HG02938 (cell line): ENCODE data around the gene HADHA.
"Not testable (repeated sequence)": the region's sequence is repeated elsewhere in the genome, so short reads cannot be mapped to it uniquely, and the experiment has no call there.

ENCODE experiments used
- ATAC-seq: cut with Tn5 transposase; IDR thresholded peaks from one replicate; pipeline ENCODE4 v1.9.1; 2021; ENCODE audit warnings: mild to moderate bottlenecking, moderate library complexity; ENCODE audit not compliant: unreplicated experiment

The HADHA gene

DNA sequence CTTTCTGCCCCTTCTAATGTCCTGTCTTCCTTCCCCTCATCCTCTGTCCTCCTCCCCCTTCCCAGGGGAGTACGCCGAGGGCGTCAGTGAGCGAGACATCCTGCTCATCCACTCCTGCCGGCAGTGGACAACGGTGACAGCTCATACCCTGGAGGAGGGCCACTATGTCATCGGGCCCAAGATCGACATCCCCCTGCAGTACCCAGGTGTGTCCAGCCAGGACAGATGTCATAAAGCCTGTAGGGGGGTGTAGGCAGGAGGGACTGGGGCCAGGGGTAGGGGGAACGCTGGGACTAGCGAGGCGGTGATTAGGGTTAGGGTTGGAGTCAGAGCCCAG lies 68.2 kb downstream of the HADHA start:
- no peak for ATAC-seq

DNA sequence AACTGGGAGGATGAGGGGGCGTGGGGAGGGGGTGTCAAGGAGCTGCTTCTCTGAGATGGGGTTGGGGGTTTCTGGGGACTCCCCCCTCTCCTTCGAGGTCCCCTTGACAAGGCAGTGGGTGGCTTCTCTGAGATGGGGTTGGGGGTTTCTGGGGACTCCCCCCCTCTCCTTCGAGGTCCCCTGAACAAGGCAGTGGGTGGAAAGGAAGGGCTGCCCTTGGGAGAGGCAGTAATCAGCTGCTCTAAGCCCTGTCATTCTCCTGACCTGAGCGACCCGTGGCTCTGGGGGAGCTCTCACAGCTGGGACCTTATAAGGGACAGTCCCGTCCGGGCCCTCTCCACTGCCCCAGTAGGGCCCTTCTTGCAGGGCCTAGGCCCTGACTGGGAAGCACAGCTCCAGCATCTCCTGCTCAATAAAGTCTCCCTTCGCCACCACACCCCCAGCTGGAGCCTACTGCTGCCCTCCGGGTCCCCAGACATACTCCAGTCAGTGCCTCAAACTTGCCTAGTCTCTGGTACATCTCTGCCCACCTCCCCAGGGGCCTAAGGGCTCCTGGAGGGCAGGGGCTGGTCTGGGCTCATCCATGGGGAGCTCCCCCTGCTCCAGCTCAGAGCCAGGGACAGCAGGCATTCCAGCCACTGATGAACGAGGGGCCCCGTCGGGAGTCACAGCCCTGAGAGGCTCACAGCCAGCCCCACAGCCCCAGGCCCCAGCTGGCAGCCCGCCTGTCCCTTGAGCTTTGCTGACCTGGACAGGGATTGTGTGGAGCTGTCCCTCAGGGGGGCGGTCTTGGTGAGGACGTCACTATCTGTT lies 68.8 kb downstream of the HADHA start:
- ATAC-seq = no peak

DNA sequence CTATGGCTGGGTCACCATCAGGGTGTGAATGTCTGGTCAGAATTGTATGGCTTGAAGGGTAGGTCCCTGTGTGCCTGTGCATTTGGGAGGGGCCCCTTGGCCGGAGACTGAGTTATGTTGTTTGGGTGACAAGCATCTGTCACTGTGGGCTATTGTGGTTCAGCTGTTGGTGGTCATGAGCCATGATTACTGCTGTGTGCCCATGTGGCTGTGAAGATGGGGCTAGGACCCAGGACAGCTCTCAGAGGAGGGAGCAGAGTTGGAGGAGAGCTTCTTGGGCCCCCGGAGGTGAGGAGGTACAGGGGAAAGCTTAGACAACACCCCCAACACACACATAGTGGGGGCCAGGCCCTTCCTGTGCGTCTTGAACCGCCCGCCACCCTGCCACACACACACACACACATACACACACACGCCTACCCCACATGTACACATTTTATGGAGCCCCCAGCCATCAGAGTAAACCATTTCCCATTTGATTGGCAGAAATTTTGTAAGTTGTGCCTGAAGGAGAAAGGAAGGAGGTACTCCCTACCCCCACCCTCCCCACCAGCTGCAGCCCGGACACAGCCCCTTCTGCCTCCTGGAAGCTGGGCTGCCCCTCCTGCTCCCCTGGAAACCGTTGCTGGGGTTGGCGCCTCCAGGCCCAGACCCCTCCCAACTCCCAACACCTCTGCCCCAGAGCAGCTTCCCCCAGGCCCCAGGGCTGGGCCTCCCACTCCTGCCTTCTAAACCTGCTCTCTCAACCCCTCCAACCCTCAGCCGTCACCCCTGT lies 69.6 kb downstream of the HADHA start:
- ATAC-seq = no peak

DNA sequence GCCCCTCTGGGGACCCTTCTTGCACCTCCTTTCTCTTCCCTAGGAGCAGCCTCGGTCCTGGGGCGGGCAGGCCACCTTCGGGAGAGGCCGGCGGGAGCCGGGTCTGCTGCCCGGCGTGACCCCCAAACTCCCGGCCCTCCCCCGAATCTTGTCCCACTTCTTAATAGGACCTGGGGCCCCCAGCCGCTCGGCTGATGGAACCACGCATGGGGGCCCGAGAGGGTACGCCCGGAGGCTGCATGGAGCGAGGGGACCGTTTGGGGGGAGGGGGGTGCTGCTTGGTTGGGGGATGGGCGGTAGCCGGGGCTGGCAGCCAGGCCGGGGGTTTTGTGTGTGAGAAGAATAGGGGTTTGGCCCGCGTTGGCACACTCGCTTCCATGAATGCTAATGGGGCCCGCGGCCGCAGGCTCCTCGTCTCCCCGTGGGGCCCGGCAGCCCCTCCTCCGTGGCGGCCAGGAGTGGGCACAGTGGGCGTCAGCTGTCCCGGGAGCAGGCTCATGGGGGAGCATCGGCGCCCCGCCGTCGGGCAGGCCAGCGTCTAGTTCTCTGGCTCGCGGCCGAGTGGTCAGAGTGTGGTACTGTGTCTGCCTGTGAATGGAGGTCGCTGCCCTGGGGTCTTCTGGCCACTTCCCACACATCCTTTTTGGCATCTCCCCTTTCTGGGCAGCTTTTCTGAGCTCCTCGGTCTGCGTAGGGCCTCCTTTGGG lies 70.5 kb downstream of the HADHA start:
- ATAC-seq = no peak

DNA sequence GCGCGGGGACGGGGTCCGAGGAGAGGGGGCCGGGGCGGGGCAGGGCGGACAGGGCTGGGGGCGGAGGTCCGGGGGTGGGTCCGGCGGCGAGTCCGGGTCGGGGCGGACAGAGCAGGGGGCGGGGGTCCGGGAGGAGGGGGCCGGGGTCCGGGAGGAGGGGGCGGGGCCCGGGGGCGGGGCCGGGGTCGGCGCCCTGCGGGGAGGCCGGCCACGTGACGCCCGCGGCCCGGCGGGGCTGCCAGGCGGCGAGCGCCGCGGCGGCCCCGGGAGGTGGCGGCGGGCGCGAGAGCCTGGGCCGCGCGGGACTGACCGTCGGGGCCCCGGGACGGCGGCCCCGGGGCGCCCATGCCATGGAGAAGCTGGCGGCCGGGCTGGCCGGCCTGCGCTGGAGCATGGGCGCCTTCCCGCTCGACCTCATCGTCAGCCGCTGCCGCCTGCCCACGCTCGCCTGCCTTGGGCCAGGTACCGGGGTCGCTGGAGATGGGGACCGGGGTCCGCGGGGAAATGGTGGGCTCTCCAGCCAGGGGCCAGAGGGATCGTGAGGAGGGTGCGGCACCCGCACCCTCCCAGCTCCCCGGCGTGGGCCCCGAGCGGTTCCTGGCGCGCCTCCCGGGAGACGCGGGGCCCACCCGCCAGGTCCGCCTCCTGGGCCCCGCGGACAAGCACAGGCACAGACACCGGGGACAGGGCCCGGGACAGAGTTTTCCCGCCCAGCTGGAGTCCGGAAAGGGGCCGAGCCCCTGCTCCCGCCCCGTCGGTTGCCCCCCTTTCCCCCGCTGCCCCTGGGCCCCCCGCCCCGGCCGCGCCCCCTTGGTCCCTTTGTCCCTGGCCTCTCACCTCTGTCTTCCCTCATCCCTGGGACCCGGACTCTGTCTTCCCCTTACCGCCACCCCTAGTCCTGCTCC lies 71.3 kb downstream of the HADHA start, which contains the start of gene GAREM2:
TSS of gene GAREM2 (plus strand) at position 218 of the 905 bp plus-strand sequence. CDS start at position 351, 133 bp downstream.
- ATAC-seq = no peak

DNA sequence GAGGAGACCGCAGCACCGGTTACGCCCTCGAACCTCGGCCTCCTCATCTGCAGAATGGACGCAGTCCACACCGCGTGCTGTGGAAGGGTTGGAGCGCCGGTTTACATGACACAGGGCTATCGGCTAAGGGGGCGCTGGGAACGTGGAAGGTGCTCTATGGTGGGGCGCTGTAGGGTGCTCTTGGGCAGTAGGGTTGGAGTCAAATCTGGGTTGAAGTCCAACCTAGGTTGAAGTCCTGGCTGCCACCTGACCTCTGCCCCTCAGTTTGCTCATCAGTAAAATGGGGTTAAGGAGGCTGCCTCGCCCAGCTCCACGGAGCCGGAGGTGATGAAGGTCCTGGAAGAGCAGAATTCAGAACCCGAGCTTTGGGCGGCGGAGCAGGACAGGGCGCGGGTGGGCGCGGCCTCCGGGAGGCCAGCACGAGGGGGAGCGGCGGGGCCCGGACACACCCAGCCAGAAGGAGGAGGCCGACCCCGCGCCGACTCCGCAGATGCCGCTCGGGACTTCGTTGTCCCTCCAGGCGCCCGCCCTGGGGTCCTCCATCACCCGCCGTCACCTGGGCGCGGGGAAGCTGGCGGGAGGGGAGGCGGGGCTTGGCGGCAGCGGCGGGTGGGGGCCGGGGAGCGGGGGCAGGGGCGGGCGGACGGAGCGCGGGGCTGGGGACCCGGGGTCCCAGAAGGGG lies 72.1 kb downstream of the HADHA start:
- ATAC-seq = no peak

DNA sequence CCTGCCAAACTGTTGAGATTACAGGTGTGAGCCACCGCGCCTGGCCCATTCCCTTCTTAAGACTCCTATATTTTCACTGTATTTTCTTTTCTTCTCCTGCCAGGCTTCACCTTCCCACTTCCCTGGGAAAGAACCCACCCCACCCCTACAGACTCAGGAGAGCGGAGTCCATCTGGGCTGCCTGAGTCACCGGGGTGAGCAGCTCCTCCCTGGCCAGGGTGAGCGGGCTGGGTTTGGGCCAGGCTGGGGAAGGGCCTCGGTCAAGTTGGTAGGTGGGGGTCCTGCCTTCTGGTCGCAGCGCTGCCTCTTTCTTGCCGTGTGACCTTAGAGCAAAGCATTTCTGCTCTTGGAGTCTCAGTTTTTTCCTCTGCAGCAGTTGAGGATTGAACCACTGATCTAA lies 73.6 kb downstream of the HADHA start:
- no peak for ATAC-seq

DNA sequence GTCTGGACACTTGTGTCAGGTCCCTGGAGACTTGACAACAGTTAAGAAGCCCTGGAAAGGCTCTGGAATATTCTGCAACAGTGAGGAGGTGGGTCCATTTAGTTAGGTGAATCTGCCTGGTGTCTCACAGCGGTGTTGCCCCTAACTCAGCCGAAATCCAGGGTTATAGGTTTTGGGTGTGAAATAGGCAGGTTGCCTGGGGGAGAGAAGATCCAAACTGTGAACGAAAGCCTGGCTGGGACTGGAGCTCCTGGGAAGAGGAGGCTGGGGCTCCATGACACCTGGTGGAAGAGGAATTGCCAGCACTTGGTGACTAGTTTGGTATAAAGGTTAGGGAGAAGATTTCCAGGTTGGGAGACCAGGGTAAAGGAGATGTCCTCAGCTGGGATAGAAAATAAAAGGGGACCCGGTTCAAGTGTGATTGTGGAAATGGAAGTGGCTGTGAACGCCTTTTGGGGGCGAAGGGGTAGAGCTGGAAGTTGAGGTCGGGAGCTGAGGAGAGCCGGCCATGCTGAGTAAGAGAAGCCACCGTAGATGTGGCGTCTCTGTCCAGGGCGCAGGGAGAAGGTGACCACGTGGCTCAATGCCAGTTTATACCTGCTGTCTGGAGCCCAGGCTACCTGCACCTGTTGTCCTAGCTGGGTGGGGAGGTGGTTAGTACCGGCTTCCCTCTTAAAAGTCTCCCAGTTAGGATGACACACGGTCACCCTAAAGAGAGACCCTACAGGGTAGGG lies 74.6 kb downstream of the HADHA start:
- ATAC-seq = no peak

DNA sequence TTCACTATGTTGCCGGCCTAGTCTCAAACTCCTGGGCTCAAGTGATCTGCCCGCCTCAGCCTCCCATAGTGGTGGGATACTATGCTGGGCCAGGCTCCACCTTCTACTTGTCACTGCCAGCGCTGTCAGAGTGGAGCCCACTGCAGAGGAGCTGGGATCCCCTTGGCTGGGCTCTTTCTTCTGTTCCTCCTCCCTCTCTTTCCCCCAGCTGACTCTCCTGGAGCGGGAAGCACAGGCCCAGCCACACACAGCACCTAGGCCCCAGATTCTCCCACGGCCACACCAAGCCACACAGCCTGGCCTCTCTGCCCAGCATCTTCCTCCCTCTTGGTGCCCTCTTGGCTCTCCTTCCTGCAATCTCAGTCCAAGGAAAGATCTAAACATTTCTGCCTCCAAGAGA lies 75.2 kb downstream of the HADHA start:
- no peak for ATAC-seq

DNA sequence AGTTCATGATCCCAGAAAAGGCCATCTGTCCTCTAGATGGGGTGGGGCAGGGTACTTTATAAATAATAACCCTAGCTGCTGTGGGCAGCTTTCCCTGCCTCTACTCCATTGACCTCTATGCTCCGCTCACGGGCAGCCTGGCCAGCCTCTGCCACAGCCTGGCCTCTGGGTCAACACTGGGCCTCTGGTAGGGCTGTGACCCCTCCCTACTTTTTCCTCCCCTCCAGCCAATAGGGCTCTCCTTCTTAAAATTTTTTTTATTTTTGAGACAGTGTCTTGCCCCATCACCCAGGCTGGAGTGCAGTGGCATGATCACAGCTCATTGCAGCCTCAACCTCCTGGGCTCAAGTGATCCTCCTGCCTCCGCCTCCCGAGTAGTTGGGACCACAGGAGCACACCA lies 75.6 kb downstream of the HADHA start:
- no peak for ATAC-seq

DNA sequence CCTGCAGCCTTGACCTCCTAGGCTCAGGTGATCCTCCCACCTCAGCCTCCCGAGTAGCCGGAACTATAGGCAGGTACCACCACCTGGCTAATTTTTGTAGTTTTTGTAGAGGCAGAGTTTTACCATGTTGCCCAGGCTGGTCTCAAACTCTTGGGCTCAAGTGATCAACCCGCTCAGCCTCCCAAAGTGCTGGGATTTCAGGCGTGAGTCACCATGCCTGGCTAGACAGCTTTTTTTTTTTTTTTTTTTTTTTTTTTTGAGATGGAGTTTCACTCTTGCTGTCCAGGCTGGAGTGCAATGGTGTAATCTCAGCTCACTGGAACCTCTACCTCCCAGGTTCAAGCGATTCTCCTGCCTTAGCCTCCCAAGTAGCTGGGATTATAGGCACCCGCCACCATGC lies 77.9 kb downstream of the HADHA start:
- ATAC-seq = not testable (repeated sequence)

DNA sequence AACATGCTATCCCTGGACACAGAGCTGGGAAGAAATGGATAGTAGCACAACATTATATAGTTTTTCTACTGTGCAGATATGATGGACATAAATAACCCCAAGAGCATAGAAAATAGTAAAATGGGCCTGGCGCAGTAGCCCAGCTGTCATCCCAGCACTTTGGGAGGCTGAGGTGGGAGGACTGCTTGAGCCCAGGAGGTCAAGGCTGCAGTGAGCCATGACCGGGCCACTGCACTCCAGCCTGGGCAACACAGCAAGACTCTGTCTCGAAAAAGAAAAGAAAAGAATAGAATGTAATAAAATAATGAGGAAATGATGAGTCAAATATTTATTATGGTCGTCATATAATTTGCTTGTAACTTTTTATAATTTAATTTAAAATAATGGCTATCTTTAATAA lies 79.0 kb downstream of the HADHA start:
- no peak for ATAC-seq

DNA sequence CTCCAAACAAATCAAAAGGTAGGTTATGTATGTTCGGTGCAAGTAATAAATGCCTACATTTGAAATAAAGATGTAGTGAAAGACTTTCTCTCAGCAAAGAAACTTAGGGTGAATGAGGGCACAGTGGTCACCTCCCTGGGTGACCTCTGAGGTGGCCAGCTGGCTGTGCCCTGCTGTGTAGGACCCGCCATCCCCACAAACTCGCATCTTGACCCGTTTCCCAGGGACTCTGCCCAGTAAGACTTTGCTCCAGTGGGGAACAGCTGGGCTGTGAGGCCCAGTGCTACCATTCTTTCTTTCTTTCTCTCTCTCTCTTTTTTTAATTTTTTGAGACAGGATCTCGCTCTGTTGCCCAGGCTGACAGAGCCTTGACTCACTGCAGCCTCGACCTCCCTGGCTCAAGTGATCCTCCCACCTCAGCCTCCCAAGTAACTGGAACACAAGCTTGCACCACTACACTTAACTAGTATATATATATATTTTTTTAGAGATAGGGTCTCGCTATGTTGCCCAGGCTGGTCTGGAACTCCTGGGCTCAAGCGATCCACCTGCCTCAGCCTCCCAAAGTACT lies 79.7 kb downstream of the HADHA start:
- no peak for ATAC-seq

DNA sequence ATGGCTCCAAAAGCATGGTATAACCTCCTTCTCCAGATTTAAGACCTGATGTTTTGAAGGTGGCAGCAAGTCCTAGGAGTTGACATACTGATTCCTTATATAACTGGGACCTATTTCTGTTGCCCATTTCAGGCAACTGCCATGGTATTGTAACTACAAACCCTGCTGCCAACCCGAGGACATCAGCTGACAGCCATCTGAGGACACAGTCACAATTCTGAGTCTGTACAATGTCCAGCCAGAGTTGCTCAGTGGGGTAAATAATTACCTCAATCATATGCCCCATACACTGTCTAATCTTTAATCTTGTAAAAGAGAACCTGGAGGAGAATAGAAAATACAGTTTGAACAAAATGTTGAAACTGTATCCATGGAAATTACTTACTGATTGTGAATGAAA lies 80.2 kb downstream of the HADHA start:
- no peak for ATAC-seq

DNA sequence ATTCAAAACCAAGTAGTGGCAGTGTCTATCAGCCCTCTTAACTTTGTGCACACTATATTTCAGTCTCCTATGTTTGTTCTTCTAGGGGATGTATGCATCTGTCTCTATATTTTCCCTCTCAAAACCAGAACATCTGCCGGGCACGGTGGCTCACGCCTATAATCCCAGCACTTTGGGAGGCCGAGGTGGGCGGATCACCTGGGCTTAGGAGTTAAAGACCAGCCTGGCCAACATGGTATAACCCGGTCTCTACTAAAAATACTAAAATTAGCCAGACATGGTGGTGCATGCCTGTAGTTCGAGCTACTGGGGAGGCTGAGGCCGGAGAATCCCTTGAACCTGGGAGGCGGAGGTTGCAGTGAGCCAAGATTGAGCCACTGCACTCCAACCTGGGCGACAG lies 81.5 kb downstream of the HADHA start:
- ATAC-seq = no peak

DNA sequence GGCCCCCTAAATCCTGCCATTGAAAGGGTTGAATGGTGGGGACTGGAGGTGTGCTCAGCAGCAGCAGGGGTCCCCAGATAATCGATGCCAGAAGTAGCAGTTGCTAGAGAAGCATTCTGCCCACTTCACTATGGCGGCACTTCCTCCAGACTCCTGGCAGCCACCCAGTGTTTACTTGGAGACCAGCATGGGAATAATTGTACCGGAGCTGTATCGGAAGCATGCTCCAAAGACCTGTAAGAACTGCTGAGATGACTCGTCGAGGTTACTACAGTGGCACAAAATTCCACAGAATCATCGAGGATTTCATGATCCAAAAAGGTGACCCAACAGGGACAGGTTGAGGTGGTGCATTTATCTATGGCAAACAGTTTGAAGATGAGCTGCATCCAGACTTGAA lies 82.5 kb downstream of the HADHA start:
- ATAC-seq = no peak

DNA sequence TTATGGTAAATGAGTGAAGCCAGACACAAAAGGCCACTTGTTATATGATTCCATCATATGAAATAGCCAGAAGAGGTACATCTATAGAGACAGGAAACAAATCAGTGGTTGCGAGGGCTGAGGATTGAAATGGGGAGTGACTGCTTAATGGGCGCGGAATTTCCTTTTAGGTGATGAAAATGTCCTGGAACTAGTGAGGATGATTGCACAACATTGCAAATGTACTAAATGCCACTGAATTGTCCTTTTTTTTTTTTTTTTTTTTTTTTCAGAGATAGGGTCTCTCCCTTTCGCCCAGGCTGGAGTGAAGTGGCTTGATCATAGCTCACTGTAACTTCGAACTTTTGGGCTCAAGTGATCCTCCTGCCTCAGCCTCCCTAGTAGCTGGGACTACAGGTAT lies 86.9 kb downstream of the HADHA start:
- ATAC-seq = no peak

DNA sequence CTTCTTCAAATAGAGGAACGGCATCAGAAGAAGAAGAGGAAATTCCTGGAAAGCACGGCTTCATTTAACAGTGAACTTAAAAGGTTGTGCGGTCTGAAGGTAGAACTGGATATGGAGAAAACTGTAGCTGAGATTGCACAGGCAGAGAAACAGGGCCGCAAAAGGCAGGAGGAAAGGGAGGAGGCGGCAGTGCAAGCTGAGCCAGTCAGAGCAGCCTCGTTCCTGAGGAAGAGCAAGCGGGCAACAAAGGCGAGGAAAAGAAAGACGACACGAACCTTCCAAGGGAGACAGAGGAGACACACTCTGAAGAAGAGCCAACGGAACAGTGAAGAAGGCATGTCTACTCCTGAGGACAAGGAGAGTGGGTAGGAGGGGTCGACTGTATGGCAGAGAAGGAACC lies 94.2 kb downstream of the HADHA start:
- ATAC-seq = no peak

DNA sequence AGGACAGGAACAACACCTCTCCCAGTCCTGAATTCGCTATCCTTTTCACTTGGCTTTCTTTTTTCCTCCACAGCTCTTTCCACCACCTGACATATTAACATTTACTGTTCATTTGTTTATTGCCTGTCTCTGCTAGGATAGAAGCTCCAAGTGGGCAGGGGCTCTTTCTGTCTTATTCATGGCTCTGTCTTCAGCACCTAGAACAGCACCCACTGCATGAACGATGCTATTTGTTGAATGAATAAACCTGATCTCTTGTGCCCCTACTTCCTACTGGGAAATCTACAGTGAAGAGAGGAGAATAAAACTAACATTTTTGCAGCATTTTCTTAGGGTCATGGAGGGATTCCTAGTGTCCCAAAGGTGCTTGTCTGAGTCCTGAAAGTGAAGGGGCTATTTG lies 95.9 kb downstream of the HADHA start:
- ATAC-seq = no peak
